ENCODE measurements around the gene DEPP1.

The DEPP1 gene

DNA sequence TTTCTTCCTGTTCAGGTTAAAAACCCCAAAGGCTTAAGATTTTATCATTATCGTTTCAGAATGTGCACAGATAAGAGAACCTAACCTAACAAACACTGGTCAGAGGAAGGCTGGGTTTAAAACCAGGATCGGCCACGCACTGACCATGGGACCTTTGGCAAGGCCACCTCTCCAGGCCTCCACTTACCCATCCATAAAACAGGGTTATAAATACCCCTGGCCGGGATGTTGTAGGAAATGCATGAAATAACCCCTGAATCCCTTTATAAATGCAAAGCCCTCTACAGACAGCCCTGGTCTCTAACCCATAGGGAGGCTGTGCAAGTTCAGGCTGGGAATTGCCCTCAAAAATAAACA, 418 bp downstream of the DEPP1 start:
- no peak for DNase-seq

DNA sequence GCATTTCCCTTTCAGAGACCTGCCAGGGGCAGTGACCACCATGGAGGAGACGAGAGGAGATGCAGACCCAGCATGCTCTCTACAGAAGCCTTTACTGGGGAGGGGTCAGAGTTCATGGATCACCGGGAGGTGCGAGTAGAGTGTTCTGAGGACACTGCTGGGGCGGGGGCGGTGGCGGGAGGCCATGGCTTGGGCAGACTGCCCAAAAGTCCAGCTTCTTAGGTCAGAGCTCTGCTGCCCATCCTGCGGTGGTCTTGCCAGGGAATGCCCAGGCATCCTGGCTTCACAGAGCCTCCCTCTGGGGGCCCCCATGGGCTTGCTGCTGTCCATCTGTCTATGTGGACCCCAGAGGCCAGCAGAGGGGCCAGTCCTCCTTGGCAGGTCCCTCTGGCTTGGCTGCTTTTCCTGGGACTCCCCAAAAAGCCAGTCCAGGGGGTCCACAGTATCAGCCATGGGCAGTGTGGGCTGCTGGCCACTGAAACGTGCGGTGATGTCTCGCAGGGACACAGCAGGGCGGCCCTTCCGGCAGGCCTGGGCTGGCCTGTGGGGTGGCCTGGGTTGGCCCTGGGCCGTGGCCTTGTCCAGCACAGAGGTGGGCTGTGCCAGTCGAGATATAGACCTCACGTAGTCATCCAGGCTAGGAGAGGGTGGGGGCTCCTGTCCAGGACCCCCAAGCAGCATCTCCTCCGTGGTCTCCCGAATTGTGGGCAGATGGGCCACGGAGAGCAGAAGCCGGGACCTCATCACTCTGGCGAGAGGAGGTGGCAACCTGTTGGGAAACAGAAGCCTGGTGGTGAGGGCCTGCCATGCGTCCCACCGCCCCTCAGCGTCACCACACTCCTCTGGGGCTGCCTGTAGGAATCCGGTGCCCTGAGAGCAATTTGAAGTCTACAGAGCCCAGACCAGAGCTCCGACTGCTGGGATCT, 1.1 kb downstream of the DEPP1 start:
- DNase-seq, result no peak

DNA sequence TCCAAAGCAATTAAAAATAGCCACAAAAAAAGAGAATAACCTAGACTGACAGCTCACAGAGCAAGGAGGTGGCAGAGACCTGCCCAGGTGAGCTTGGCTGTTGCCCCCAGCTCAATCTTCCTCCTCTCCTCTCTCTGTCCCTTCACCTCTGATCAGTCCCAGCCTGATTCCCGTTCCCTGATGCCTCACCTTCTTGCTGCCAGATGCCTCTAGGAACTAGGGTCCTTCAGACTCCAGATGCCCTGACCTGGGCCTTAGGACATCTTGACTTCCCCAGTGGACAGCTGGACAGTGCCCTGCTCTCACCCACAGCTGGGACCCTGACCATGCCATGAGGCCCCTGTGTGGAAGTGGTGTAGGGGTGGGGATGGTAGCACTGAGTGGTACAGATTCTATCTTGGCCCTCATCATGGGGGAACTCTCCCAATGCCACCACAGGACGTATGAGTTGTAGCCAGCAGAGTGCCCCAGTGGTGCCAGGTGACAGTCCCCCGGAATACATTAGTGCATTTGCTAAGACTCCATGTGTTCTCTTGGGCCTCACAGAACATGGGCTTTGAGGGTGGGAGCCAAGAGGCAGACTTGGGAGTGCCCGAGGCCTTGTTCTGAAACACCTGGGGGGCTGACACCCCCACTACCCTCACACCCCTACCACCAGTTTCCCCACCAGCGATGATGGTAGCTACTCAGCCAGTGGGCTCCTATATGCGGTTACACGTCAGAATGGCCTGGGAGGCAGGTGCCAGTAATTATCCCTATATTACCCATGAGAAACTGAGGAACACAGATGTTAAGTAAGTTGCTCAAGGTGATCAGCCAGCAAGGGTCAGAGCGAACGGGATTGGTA, 2.0 kb downstream of the DEPP1 start:
- DNase-seq, result no peak

GRCh38 chr10:44975431-44976331, 2.9 kb downstream of the DEPP1 start:
- DNase-seq, result no peak

- DNase-seq, result peak; percentile 27
These were observed 3.8 kb downstream of the DEPP1 start for GRCh38 chr10:44974628-44975430.

DNA sequence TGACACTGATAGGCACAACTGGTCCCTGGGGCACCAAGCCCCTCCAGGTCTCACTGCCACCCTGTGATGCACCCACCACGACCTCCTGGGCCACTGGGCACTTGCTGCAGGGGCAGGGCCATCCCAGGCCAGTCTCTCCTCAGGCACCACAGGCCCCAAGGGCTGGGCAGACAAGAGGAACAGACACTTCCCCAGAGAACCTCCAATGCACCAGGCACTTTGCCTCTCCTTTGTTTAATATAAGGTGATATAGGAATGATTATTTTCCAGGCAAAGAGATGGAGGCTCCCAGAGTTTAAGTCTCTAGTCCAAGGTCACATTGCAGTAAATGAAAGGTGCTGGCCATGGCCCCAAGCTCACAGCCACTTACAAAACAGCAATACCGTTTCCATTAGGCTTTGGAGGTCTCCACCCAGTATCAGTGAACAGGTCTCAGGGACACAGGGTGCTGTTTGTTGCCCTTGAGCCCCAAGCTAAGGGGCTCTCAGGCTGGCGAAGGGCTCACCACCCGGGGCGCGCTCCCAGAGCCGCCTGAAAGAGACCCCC, 4.5 kb downstream of the DEPP1 start:
- no peak for DNase-seq

DNA sequence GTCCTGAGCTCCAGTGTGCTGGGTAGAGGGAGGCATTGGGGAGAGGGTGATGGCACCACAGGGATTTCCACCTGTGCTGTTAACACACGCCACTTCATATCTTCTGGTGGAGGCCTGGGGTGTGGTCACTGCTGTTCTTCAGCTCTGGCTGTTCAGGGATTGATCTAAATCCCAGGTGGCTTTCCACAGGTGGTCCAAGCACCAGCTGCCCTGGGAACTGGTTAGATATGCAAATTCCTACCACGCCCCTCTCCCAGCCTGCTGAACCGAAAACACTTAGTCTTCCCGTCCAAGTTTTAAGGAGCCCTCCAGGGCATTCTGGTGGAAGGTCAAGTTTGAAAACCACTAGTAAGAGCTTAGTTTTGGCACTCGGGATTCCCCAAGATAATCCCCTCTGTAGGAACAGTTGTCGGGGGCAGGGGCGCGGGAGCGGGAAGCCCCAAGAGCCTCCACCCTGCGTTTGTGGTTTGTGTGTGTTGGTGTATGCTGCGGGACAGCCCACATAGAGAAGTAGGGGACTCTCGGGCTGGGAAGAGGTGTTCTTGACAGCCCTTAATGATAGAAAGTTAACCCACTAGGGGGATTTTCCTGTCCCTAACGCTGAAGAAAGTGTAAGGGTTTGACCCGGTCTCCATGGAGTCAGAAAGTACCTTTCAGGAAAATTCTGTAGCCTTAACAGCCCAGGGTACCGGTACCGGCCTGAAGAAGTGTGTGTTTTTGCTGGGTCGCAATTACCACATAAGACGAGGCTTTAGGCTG, 5.1 kb downstream of the DEPP1 start:
- DNase-seq, result no peak

- DNase-seq, result no peak
These were observed 5.7 kb downstream of the DEPP1 start for GRCh38 chr10:44972874-44973306.

GRCh38 chr10:44971935-44972757, 6.5 kb downstream of the DEPP1 start:
- DNase-seq, result no peak

GRCh38 chr10:44971434-44971833, 7.2 kb downstream of the DEPP1 start:
- DNase-seq, result no peak

- DNase-seq, result no peak
These were observed 7.7 kb downstream of the DEPP1 start for GRCh38 chr10:44970812-44971395.

DNA sequence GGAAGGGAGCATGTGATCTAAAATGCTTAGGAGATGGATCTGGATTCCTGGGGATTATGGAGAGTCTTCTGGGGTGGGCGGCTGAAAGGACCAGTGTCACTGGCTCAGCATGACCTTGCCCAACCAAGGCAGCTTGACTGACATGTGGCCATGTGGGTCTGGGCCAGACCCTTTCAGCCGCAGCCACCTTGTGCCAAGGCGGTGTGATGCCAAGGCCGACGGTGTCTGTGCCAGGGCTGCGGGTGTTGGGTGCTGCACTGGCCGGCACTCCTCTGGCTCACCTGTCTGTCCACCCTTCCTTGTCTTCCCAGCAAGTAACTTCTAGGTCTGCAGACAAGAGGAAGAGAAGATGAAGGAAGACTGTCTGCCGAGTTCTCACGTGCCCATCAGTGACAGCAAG, 8.8 kb downstream of the DEPP1 start:
- DNase-seq, result no peak

DNA sequence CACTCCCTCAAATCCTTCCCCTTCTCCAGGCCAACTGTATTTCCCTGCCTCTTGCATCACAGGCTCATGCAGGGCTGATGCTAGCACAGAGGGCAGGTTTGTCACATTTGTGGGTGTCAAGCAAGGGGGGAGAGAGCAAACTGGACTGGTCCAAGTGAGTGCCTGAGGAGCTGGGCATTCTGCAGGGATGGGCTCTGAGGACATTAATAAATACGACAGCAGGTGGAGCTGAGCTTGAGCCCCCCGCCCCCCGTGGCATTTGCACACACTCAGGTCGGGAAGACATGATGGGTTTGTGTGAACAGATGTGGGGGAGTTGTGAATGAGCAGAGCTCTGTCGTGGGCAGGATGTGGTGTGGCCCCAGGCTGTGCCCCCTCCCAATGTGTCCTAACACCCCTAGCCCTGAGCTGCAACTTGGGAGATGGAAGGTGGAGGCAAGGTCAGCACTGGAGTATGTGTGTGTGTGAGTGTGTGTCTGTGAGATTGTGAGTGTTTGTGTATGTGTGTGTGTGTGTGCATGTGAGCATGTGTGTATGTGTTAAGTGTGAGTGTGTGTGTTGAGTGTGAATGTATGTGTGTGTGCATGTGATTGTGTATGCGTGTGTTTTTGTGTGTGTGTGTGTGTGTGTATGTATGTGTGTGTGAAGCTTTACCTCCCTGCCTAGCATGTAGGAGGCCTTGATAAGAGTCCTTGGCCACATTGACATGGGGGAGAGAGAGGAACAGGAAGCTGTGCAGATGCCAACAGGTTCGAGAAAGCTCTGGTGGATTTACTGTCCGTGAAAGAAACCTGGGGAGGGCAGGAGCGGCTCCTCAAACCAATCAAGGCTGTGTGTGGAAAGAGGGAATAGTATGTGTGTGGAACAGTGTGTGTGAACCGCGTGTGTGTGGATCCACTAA, 9.9 kb downstream of the DEPP1 start:
- no peak for DNase-seq

GRCh38 chr10:44968091-44968490, 10.5 kb downstream of the DEPP1 start:
- DNase-seq, result no peak

DNA sequence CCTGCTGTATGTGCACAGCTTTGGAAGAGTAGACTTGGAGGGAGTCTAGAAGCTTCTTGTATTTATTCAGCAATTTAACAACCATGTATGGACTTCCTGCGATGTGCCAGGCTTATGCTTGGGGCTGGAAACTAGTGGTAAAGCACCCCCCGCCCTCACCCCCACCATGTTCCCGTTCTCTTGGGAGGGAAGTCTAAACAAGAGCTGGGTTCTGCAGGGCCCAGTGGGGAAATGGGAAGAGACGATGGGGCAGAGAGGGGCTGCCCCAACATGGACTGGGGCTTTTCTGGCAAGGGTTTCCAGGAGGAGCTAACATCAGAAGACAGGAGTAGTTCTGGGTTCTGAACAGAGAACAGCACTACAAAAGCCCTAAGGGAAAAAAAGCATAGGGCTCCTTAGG, 11.0 kb downstream of the DEPP1 start:
- no peak for DNase-seq

GRCh38 chr10:44966816-44967509, 11.6 kb downstream of the DEPP1 start:
- no peak for DNase-seq

GRCh38 chr10:44966129-44966815, 12.3 kb downstream of the DEPP1 start:
- no peak for DNase-seq

Measured in amniotic stem cell (primary cell).